Measurements from ENCODE around the gene IL4R. TPM values are rescaled to one million over a fixed set of nuclear protein-coding genes. Genes with fewer than 3 reads are reported as not detected.

The IL4R gene
- total RNA-seq, 1 experiment from 2014 or later: 12.0 TPM

DNA sequence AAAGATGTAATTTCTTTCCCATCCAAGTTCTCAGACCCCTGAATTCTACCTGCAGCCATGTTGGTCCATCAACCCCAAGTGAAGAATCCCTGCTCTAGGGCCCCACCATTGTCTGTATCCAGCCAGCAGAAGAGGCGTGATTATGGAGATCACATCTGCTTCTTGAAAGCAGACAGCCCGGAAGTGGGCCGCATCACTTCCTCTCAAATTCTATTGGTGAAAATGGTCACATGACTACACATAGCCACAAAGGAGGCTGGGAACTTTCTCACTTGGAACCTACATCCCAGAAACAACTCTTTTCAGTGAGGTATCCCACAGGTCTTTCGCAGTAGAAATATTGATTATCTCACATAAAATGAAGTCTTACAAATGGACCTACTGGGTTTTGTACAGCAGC lies 40.1 kb downstream of the IL4R start:
- Histone ChIP-seq H3K4me1 (ENCODE audit: low read length) (no peaks in the 10 kb centered on the region), H3K27me3 (ENCODE audit: low read length) (no peaks in the 10 kb centered on the region), H2AFZ (ENCODE audit: low read length) (peak overlapping the region; percentile 49; the same call in 1 of the 2 replicates), H3K79me2 (ENCODE audit: low read length) (no peaks in the 10 kb centered on the region), H3K27ac (ENCODE audit: low read length) (no peak overlapping the region), H3K9me3 (ENCODE audit: low read length) (peaks cover 4% of the 10 kb centered on the region; the same call in 1 of the 2 replicates), H3K36me3 (ENCODE audit: insufficient read depth, low read length) (no peaks in the 10 kb centered on the region), H4K20me1 (ENCODE audit: insufficient read depth, low read depth, low read length) (no peaks in the 10 kb centered on the region), H3K4me3 (ENCODE audit: low read length) (no peak overlapping the region), H3K9me2 (replicated peaks; ENCODE audit: insufficient read depth, low read length) (no peaks in the 10 kb centered on the region), H3K9ac (ENCODE audit: low read length) (no peak overlapping the region), H3K4me2 (ENCODE audit: low read depth, low read length, poor library complexity, severe bottlenecking) (no peak overlapping the region)
- no peak for DNase-seq

DNA sequence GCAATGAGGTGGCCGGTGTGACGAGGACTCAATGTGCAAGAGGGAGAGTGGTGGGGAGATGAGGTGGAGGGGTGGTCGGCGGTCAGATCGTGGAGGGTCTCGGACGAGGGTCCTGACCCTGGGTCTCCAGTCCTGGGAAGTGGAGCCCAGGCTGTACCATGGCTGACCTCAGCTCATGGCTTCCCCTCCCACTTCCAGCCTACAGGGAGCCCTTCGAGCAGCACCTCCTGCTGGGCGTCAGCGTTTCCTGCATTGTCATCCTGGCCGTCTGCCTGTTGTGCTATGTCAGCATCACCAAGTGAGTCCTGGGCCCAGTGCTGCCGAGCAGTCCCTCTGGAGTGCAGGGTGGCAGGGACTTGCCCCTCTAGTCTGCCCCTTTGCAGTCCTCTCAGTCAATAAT lies 41.8 kb downstream of the IL4R start:
- Histone ChIP-seq H3K27ac (ENCODE audit: low read length) (no peak overlapping the region), H3K36me3 (ENCODE audit: insufficient read depth, low read length) (no peaks in the 10 kb centered on the region)
- peak; percentile 67 for DNase-seq

DNA sequence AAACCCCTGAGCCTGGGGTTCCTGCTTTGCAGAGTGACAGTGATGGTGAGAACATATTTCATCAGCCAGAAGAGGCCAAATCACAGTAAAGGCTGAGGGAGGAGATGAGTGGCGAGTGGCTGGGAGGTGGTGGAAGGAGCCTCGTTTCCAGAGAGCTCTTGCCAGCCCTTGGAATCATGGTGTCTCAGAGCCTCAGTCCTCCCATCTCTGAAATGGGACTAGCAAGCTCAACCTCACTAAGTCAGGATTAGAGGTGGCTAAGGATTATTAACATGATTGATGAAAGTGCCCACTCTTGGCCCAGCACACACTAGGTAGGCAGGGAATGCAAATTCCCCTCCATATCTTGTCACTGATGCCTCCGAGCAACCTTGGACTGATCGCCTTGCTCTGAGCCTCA lies 43.0 kb downstream of the IL4R start:
- no peak for DNase-seq
- Histone ChIP-seq H3K9ac (ENCODE audit: low read length) (no peak overlapping the region), H3K9me2 (replicated peaks; ENCODE audit: insufficient read depth, low read length) (no peaks in the 10 kb centered on the region), H3K4me3 (ENCODE audit: low read length) (no peak overlapping the region), H3K9me3 (ENCODE audit: low read length) (peaks cover 4% of the 10 kb centered on the region; the same call in 1 of the 2 replicates), H3K79me2 (ENCODE audit: low read length) (no peaks in the 10 kb centered on the region), H3K4me2 (ENCODE audit: low read depth, low read length, poor library complexity, severe bottlenecking) (no peak overlapping the region), H3K4me1 (ENCODE audit: low read length) (no peaks in the 10 kb centered on the region), H4K20me1 (ENCODE audit: insufficient read depth, low read depth, low read length) (no peaks in the 10 kb centered on the region), H3K27ac (ENCODE audit: low read length) (no peak overlapping the region), H2AFZ (ENCODE audit: low read length) (no peak overlapping the region), H3K36me3 (ENCODE audit: insufficient read depth, low read length) (no peaks in the 10 kb centered on the region), H3K27me3 (ENCODE audit: low read length) (no peaks in the 10 kb centered on the region)

More for the DNA sequence above, 41.8 kb downstream of the IL4R start:
- Histone ChIP-seq H3K4me3 (ENCODE audit: low read length) (no peak overlapping the region), H4K20me1 (ENCODE audit: insufficient read depth, low read depth, low read length) (no peaks in the 10 kb centered on the region), H3K4me2 (ENCODE audit: low read depth, low read length, poor library complexity, severe bottlenecking) (no peak overlapping the region), H3K79me2 (ENCODE audit: low read length) (no peaks in the 10 kb centered on the region), H3K4me1 (ENCODE audit: low read length) (no peaks in the 10 kb centered on the region), H3K9me3 (ENCODE audit: low read length) (peaks cover 4% of the 10 kb centered on the region; the same call in 1 of the 2 replicates), H2AFZ (ENCODE audit: low read length) (no peak overlapping the region), H3K27me3 (ENCODE audit: low read length) (no peaks in the 10 kb centered on the region), H3K9me2 (replicated peaks; ENCODE audit: insufficient read depth, low read length) (no peaks in the 10 kb centered on the region), H3K9ac (ENCODE audit: low read length) (no peak overlapping the region)

DNA sequence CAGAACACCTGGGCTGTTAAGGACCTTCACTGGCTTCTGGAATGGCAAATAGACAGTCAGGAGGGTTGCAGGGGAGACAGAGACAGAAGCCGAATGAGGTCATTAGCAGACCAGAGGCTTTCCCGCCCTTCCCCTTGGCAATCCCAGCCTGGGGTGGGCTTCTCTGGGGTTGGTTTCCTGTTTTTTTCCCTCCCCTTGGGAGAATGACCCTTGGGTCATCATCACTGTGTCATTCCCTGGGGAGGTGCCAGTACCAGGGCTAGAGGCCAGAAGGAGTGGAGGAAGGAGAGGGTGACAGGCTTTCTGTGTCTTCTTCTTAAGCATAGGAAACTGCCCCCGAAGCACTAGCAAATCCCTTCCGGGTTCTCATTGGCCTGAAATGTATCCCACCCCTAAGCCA lies 45.3 kb downstream of the IL4R start:
- no peak overlapping the region for H3K27ac ChIP-seq (ENCODE audit: low read length)

DNA sequence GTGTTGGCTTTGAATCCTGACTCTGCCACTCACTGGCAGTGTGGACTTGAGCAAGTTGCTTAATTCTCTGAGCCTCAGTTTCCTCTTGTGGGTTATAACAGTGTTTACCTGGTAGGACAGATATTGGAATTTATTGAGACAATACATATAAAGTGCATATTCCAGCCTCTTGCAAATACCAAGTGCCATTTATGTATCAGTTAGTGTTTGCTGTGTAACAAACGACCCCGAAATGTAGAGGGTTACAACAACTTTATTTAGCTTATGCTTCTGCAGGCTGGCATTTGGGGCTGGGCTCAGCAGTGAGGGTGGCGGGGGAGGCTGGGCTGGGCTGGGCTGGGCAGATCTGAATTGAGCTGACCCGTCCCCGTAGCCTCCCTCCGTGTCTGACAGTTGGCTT lies 45.8 kb downstream of the IL4R start:
- Histone ChIP-seq H3K27me3 (ENCODE audit: low read length) (no peaks in the 10 kb centered on the region), H3K4me1 (ENCODE audit: low read length) (no peaks in the 10 kb centered on the region), H3K27ac (ENCODE audit: low read length) (no peak overlapping the region), H3K9me2 (replicated peaks; ENCODE audit: insufficient read depth, low read length) (no peaks in the 10 kb centered on the region), H3K9me3 (ENCODE audit: low read length) (no peaks in the 10 kb centered on the region), H3K79me2 (ENCODE audit: low read length) (no peaks in the 10 kb centered on the region), H3K9ac (ENCODE audit: low read length) (no peak overlapping the region), H2AFZ (ENCODE audit: low read length) (no peak overlapping the region), H3K4me2 (ENCODE audit: low read depth, low read length, poor library complexity, severe bottlenecking) (no peak overlapping the region), H3K4me3 (ENCODE audit: low read length) (no peak overlapping the region), H3K36me3 (ENCODE audit: insufficient read depth, low read length) (no peaks in the 10 kb centered on the region), H4K20me1 (ENCODE audit: insufficient read depth, low read depth, low read length) (no peaks in the 10 kb centered on the region)
- DNase-seq: no peak

More for the DNA sequence above, 45.3 kb downstream of the IL4R start:
- Histone ChIP-seq H3K4me3 (ENCODE audit: low read length) (no peak overlapping the region), H4K20me1 (ENCODE audit: insufficient read depth, low read depth, low read length) (no peaks in the 10 kb centered on the region), H3K4me1 (ENCODE audit: low read length) (no peaks in the 10 kb centered on the region), H3K9me2 (replicated peaks; ENCODE audit: insufficient read depth, low read length) (no peaks in the 10 kb centered on the region), H3K9ac (ENCODE audit: low read length) (no peak overlapping the region), H3K36me3 (ENCODE audit: insufficient read depth, low read length) (no peaks in the 10 kb centered on the region), H3K9me3 (ENCODE audit: low read length) (peaks cover 1% of the 10 kb centered on the region; the same call in 1 of the 2 replicates), H3K4me2 (ENCODE audit: low read depth, low read length, poor library complexity, severe bottlenecking) (no peak overlapping the region), H3K27me3 (ENCODE audit: low read length) (no peaks in the 10 kb centered on the region), H2AFZ (ENCODE audit: low read length) (no peak overlapping the region), H3K79me2 (ENCODE audit: low read length) (no peaks in the 10 kb centered on the region)
- DNase-seq: no peak

DNA sequence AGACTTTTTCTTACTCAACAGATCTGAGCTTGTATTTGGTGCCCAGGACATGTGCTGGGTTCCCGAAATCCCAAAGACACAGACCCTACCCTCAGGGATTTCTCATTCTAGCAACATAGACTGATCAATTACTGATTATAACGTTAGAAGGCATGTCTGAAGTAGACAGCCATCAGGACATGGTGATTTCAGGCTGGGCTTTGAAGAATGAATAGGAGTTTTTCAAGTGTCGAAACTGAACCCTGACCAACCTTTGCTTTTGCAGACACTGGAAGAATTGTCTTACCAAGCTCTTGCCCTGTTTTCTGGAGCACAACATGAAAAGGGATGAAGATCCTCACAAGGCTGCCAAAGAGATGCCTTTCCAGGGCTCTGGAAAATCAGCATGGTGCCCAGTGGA lies 48.2 kb downstream of the IL4R start:
- H3K4me3 ChIP-seq (ENCODE audit: low read length): no peak overlapping the region
- DNase-seq: no peak
- no peaks in the 10 kb centered on the region for H3K9me2 ChIP-seq (replicated peaks; ENCODE audit: insufficient read depth, low read length)
- H3K4me2 ChIP-seq (ENCODE audit: low read depth, low read length, poor library complexity, severe bottlenecking): no peak overlapping the region
- H3K4me1 ChIP-seq (ENCODE audit: low read length): no peaks in the 10 kb centered on the region
- H3K9me3 ChIP-seq (ENCODE audit: low read length): no peaks in the 10 kb centered on the region
- H3K36me3 ChIP-seq (ENCODE audit: insufficient read depth, low read length): no peaks in the 10 kb centered on the region
- H3K27me3 ChIP-seq (ENCODE audit: low read length): no peaks in the 10 kb centered on the region
- H4K20me1 ChIP-seq (ENCODE audit: insufficient read depth, low read depth, low read length): no peaks in the 10 kb centered on the region
- no peak overlapping the region for H3K27ac ChIP-seq (ENCODE audit: low read length)
- no peaks in the 10 kb centered on the region for H3K79me2 ChIP-seq (ENCODE audit: low read length)
- H3K9ac ChIP-seq (ENCODE audit: low read length): no peak overlapping the region
- H2AFZ ChIP-seq (ENCODE audit: low read length): no peak overlapping the region

DNA sequence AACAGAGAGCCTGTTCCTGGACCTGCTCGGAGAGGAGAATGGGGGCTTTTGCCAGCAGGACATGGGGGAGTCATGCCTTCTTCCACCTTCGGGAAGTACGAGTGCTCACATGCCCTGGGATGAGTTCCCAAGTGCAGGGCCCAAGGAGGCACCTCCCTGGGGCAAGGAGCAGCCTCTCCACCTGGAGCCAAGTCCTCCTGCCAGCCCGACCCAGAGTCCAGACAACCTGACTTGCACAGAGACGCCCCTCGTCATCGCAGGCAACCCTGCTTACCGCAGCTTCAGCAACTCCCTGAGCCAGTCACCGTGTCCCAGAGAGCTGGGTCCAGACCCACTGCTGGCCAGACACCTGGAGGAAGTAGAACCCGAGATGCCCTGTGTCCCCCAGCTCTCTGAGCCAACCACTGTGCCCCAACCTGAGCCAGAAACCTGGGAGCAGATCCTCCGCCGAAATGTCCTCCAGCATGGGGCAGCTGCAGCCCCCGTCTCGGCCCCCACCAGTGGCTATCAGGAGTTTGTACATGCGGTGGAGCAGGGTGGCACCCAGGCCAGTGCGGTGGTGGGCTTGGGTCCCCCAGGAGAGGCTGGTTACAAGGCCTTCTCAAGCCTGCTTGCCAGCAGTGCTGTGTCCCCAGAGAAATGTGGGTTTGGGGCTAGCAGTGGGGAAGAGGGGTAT lies 48.9 kb downstream of the IL4R start:
- Histone ChIP-seq H3K36me3 (ENCODE audit: insufficient read depth, low read length) (no peaks in the 10 kb centered on the region), H3K27me3 (ENCODE audit: low read length) (no peaks in the 10 kb centered on the region), H3K9ac (ENCODE audit: low read length) (no peak overlapping the region), H3K27ac (ENCODE audit: low read length) (no peak overlapping the region), H3K79me2 (ENCODE audit: low read length) (no peaks in the 10 kb centered on the region), H3K9me2 (replicated peaks; ENCODE audit: insufficient read depth, low read length) (no peaks in the 10 kb centered on the region), H3K4me3 (ENCODE audit: low read length) (no peak overlapping the region), H3K9me3 (ENCODE audit: low read length) (no peaks in the 10 kb centered on the region), H3K4me2 (ENCODE audit: low read depth, low read length, poor library complexity, severe bottlenecking) (no peak overlapping the region), H3K4me1 (ENCODE audit: low read length) (peaks cover 3% of the 10 kb centered on the region), H4K20me1 (ENCODE audit: insufficient read depth, low read depth, low read length) (no peaks in the 10 kb centered on the region), H2AFZ (ENCODE audit: low read length) (no peak overlapping the region)
- no peak for DNase-seq

DNA sequence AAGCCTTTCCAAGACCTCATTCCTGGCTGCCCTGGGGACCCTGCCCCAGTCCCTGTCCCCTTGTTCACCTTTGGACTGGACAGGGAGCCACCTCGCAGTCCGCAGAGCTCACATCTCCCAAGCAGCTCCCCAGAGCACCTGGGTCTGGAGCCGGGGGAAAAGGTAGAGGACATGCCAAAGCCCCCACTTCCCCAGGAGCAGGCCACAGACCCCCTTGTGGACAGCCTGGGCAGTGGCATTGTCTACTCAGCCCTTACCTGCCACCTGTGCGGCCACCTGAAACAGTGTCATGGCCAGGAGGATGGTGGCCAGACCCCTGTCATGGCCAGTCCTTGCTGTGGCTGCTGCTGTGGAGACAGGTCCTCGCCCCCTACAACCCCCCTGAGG lies 49.5 kb downstream of the IL4R start:
- H3K27ac ChIP-seq (ENCODE audit: low read length): no peak overlapping the region
- no peaks in the 10 kb centered on the region for H3K27me3 ChIP-seq (ENCODE audit: low read length)
- no peak overlapping the region for H2AFZ ChIP-seq (ENCODE audit: low read length)
- H3K36me3 ChIP-seq (ENCODE audit: insufficient read depth, low read length): no peaks in the 10 kb centered on the region
- DNase-seq: no peak
- H3K4me1 ChIP-seq (ENCODE audit: low read length): peaks cover 7% of the 10 kb centered on the region
- H3K79me2 ChIP-seq (ENCODE audit: low read length): no peaks in the 10 kb centered on the region
- H3K4me3 ChIP-seq (ENCODE audit: low read length): no peak overlapping the region
- H3K9me2 ChIP-seq (replicated peaks; ENCODE audit: insufficient read depth, low read length): no peaks in the 10 kb centered on the region
- no peak overlapping the region for H3K9ac ChIP-seq (ENCODE audit: low read length)
- no peak overlapping the region for H3K4me2 ChIP-seq (ENCODE audit: low read depth, low read length, poor library complexity, severe bottlenecking)
- H3K9me3 ChIP-seq (ENCODE audit: low read length): no peaks in the 10 kb centered on the region
- H4K20me1 ChIP-seq (ENCODE audit: insufficient read depth, low read depth, low read length): no peaks in the 10 kb centered on the region
